22Rv1 (cell line): ENCODE data around the gene AGAP3.

ENCODE experiments used
- H3K27ac ChIP-seq: fragments of 450-650 bp; 2 replicates; pipeline ENCODE4 v1.5.1; 2017
- ZFX ChIP-seq: fragments of 450-650 bp; IDR thresholded peaks from 2 replicates; pipeline ENCODE4 v1.6.1; 2017; ENCODE audit warnings: antibody characterized with exemption, borderline replicate concordance
- TF ChIP-seq, protein P1 (sequence below): fragments of 450-650 bp; IDR thresholded peaks from 2 replicates; pipeline ENCODE4 v1.5.1; 2017; ENCODE audit warnings: mild to moderate bottlenecking

The AGAP3 gene

DNA sequence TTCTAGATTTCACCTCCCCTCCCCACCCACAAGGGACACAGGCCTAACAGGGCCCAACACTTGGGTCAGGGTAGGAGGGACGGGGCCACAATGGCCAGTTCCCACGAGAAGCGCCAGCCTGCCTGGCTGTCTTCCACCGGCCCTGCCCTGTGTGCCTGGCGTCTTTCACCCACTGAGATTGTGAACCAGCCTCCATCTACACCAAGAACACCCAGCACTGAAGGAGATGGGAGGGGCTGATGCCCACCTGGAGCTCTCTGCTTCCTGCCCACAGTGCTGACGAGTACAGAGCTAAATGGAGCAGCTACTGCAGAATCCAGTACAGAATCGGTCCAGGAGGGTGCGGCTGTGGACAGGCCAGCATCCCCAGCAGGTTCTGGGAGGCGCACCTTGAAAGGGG is 40.3 kb upstream of the AGAP3 start:
- no peak for TF ChIP-seq ZFX
- TF ChIP-seq, protein P1, sequence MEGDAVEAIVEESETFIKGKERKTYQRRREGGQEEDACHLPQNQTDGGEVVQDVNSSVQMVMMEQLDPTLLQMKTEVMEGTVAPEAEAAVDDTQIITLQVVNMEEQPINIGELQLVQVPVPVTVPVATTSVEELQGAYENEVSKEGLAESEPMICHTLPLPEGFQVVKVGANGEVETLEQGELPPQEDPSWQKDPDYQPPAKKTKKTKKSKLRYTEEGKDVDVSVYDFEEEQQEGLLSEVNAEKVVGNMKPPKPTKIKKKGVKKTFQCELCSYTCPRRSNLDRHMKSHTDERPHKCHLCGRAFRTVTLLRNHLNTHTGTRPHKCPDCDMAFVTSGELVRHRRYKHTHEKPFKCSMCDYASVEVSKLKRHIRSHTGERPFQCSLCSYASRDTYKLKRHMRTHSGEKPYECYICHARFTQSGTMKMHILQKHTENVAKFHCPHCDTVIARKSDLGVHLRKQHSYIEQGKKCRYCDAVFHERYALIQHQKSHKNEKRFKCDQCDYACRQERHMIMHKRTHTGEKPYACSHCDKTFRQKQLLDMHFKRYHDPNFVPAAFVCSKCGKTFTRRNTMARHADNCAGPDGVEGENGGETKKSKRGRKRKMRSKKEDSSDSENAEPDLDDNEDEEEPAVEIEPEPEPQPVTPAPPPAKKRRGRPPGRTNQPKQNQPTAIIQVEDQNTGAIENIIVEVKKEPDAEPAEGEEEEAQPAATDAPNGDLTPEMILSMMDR: no peak
- no peak overlapping the region for H3K27ac ChIP-seq

DNA sequence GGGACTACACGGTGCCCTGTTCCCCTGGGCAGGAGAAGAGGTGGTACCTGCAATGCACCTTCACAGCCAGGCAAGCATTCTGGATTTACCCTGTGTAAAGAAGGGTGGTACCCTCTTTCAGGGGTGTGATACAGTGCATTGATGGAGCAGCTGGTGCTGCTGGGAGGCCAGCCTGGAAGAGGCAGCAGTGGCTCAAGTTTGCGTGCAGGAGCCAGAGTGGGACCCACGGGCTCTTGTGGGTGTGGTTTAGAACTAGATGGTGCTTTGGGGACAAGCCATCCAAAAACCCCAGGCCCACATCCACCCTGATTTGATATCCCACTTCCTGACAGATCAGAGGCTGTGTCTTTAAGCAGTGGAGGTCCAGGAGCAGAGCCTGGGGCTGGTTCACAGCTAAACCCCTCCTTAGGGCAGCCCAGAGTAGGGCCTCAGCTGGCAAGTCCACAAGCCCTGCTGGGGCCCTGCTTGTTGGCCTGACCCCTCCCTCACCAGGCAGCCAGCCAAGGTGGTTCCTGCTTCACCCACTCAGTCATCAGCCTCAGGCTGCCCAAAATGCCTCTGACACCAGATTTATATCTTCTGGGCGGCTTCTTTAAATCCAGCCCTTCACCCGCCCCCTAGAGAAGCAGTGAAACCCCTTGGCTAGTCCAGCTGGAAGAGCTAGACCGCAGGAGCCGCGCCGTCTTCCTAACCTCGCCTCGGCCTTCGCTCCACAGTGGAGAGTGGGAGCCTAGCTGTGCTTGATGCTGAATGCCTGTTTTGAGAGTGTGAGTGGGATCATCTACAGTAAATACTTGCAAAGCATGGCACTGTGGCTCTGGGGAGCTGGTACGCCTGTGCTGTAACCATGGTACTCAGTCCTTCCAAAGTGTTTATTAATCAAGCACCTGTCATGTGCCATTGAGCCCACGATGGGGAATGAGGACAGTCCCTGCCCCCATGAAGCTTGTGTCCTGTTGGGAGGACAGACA is 39.4 kb upstream of the AGAP3 start:
- TF ChIP-seq, protein P1: no peak
- no peak for TF ChIP-seq ZFX
- peak overlapping the region; percentile 33; the same call in 1 of the 2 replicates for H3K27ac ChIP-seq

DNA sequence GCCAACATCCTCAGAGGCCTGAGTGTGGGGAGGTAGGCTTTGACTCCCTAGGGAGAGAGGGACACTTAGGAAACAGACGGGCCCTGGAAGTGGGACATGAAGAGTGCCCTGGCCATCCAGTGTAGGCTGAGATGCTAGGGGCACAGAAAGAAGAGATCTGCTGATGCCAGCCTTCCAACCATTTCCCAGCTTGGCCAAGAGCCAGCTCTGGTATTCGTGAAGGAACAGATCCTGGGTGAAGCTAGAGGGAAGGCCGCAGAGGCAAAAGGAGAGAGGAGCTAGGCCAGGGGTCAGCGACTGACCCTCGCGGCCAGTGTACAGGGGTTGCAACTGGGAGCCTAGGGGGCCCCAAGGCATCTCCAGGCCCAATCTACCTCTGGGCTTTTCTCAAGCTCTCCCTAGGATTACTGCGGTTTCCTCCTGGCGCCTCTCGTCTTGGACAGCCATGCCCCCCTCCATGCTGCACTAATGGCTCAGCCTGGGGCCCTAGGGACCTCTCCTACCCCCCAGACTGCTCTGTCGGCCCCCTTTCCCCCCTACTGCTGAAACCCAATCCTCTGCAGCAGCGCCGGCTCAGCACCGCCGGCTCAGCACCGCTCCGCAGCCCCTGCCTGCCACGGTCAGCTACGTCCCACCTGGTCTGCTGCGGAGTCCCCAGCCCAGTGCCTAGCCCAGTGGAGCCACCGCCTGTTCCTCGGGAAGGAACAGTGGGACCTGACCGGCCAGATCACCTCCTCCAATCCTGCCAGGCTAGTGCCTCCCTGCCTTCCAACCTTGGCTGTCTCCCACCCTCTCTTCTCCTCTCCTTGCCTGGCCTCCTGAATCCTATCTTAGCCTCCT is 38.1 kb upstream of the AGAP3 start, which contains the start of gene ASIC3:
TSS of gene ASIC3 (plus strand) at position 556 of the 840 bp plus-strand sequence. CDS start 355 bp downstream, outside the sequence.
- peak within 1 kb of the TSS; percentile 33; the same call in 1 of the 2 replicates for H3K27ac ChIP-seq
- no peak for TF ChIP-seq ZFX
- TF ChIP-seq, protein P1: no peak

GRCh38 chr7:151048911-151049463 is 37.3 kb upstream of the AGAP3 start:
- no peak overlapping the region for H3K27ac ChIP-seq
- TF ChIP-seq, protein P1: no peak
- TF ChIP-seq ZFX: no peak

DNA sequence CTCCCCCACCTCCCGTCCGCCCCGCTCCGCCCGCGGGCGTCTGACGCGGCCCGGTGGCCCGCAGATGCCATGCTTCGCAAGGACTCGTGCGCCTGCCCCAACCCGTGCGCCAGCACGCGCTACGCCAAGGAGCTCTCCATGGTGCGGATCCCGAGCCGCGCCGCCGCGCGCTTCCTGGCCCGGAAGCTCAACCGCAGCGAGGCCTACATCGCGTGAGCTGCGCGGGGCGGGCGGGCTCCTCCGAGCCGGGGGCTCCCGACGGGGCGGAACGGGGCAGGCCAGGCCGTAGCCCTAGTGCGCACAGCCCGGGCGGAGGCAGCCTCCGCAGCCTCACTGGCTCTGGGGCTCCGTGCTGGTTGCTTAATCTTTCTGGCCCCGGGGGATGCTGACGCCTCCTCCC is 35.2 kb upstream of the AGAP3 start:
- TF ChIP-seq, protein P1: no peak
- TF ChIP-seq ZFX: no peak
- no peak overlapping the region for H3K27ac ChIP-seq

DNA sequence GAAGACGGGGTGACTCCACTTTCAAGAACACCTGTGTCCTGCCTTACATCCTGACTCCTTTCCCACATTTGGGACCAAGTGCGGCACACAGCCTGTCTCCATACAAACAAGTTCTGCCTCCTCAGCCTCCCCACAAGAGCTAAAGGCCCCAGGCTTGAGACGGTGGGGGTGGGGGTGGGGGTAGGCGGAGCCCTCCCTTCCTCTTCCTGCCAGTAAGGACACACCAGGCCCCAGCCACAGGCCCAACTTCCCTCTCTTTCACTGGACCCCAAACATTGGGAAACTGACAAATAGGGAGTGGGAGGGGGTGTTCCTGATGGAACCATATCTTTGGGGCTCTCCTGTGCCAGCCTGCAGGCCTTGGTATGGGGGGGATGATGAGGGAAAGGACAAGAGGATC is 33.2 kb upstream of the AGAP3 start:
- H3K27ac ChIP-seq: no peak overlapping the region
- TF ChIP-seq, protein P1: no peak
- no peak for TF ChIP-seq ZFX
